ENCODE data around the gene ACADVL.

GRCh38 chr17:7262935-7263800, 43.4 kb downstream of the ACADVL start:
- TF ChIP-seq CTCF (IDR thresholded peaks at IDR 0.05) (no peak), EZH2 (IDR thresholded peaks at IDR 0.05) (no peak)
